ENCODE data around the gene SORBS1. TPM values are rescaled to one million over a fixed set of nuclear protein-coding genes. Genes with fewer than 3 reads are reported as not detected.

Gene SORBS1
- total RNA-seq, 1 donor from 2014 or later: 123 TPM

GRCh38 chr10:95459446-95460045 is 101.6 kb downstream of the SORBS1 start:
- DNase-seq: no peak

- DNase-seq: no peak
These were observed 102.3 kb downstream of the SORBS1 start for GRCh38 chr10:95458871-95459270.

- DNase-seq: no peak
These were observed 103.2 kb downstream of the SORBS1 start for GRCh38 chr10:95458014-95458413.

- DNase-seq: no peak
These were observed 103.8 kb downstream of the SORBS1 start for GRCh38 chr10:95457319-95457886.

GRCh38 chr10:95456516-95456915 is 104.7 kb downstream of the SORBS1 start:
- DNase-seq: no peak

GRCh38 chr10:95454940-95455339 is 106.2 kb downstream of the SORBS1 start:
- no peak for DNase-seq

- DNase-seq: no peak
These were observed 106.8 kb downstream of the SORBS1 start for GRCh38 chr10:95454356-95454755.

- DNase-seq: no peak
These were observed 109.3 kb downstream of the SORBS1 start for GRCh38 chr10:95451568-95452524.

- no peak for DNase-seq
These were observed 110.0 kb downstream of the SORBS1 start for GRCh38 chr10:95451150-95451549.

GRCh38 chr10:95450188-95450587 is 111.0 kb downstream of the SORBS1 start:
- no peak for DNase-seq

GRCh38 chr10:95447685-95448084 is 113.5 kb downstream of the SORBS1 start:
- no peak for DNase-seq

- DNase-seq: no peak
These were observed 115.2 kb downstream of the SORBS1 start for GRCh38 chr10:95445837-95446486.

GRCh38 chr10:95445223-95445836 is 115.8 kb downstream of the SORBS1 start:
- peak; percentile 15 for DNase-seq

- no peak for DNase-seq
These were observed 116.4 kb downstream of the SORBS1 start for GRCh38 chr10:95444792-95445191.

GRCh38 chr10:95443636-95444035 is 117.5 kb downstream of the SORBS1 start:
- no peak for DNase-seq

- DNase-seq: no peak
These were observed 118.8 kb downstream of the SORBS1 start for GRCh38 chr10:95442341-95442740.

GRCh38 chr10:95441547-95441923 is 119.6 kb downstream of the SORBS1 start:
- DNase-seq: no peak

- DNase-seq: no peak
These were observed 120.2 kb downstream of the SORBS1 start for GRCh38 chr10:95440756-95441546.

GRCh38 chr10:95440038-95440725 is 121.0 kb downstream of the SORBS1 start:
- no peak for DNase-seq

- DNase-seq: no peak
These were observed 122.4 kb downstream of the SORBS1 start for GRCh38 chr10:95438781-95439180.

- DNase-seq: no peak
These were observed 123.5 kb downstream of the SORBS1 start for GRCh38 chr10:95437669-95438068.

All from occipital lobe (tissue), 2 donors.